ENCODE measurements around the gene ZNF581. TPM values are rescaled to one million over a fixed set of nuclear protein-coding genes. Genes with fewer than 3 reads are reported as not detected.

The ZNF581 gene
- total and polyA plus RNA-seq, 7 donors = 10.2 to 18.6 (median 14.5) TPM

- 67 to 81% (median 71%) methylated on average over 22 of the region's 22 CpGs for WGBS, 3 donors
- ATAC-seq (no peak), DNase-seq (no peak)
- Histone ChIP-seq H3K27ac (peak overlapping the region; percentile 96), H3K27me3 (ENCODE audit: insufficient read depth in 3 of 3, low read length in 2 of 3) (no peaks in the 10 kb centered on the region), H3K4me3 (no peak overlapping the region), H3K9me3 (no peaks in the 10 kb centered on the region), H3K4me1 (peaks cover 32% of the 10 kb centered on the region), H3K36me3 (ENCODE audit: insufficient read depth in 1 of 2, low read depth in 1 of 2) (peaks cover 0 to 7% of the 10 kb centered on the region in 2 donors)
- TF ChIP-seq, protein P1, sequence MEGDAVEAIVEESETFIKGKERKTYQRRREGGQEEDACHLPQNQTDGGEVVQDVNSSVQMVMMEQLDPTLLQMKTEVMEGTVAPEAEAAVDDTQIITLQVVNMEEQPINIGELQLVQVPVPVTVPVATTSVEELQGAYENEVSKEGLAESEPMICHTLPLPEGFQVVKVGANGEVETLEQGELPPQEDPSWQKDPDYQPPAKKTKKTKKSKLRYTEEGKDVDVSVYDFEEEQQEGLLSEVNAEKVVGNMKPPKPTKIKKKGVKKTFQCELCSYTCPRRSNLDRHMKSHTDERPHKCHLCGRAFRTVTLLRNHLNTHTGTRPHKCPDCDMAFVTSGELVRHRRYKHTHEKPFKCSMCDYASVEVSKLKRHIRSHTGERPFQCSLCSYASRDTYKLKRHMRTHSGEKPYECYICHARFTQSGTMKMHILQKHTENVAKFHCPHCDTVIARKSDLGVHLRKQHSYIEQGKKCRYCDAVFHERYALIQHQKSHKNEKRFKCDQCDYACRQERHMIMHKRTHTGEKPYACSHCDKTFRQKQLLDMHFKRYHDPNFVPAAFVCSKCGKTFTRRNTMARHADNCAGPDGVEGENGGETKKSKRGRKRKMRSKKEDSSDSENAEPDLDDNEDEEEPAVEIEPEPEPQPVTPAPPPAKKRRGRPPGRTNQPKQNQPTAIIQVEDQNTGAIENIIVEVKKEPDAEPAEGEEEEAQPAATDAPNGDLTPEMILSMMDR (IDR thresholded peaks at IDR 0.05) = no peak
- intact Hi-C loops (cut with DNase I) = no loop called here
Measured at GRCh38 chr19:55603581-55604292, 39.7 kb upstream of the ZNF581 start.

DNA sequence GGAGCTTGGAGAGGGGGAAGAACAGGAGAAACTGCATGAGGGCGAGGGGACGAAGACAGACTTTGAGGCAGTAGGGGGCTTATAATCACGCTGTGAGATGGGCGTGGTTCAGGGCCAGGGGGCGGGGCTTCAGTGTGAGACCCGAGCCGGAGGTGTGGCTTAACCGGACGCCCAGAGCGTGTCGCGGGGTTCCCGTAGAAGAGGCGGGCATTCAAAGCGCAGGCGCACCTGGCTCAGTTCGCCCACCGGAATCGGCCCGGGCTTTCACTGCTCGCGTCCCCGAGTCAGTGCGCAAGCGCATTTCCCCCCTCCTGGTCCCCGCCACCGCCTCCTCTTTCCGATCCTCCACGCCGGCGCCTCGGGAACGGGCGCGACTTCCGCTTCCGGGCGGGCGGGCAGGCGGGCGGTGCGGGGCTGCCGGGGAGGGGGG is 38.2 kb upstream of the ZNF581 start:
- Histone ChIP-seq H3K27me3 (ENCODE audit: insufficient read depth in 3 of 3, low read length in 2 of 3) (no peaks in the 10 kb centered on the region), H3K9me3 (no peaks in the 10 kb centered on the region), H3K4me3 (peak overlapping the region; percentile 81), H3K4me1 (peaks cover 39% of the 10 kb centered on the region), H3K36me3 (ENCODE audit: insufficient read depth in 1 of 2, low read depth in 1 of 2) (peaks cover 3 to 22% of the 10 kb centered on the region in 2 donors), H3K27ac (peak overlapping the region; percentile 96)
- intact Hi-C loops (cut with DNase I) = loop anchor here in 1 of 2 donors (5.0 kb wide), 1 partner anchor 93 kb away; no protein-coding TSS in a partner anchor
- 0 to 1% (median 1%) methylated on average over 27 to 41 of the region's 43 CpGs for WGBS, 3 donors
- DNase-seq (peak; percentile 98 to 99), ATAC-seq (peak; percentile 82 to 86 (median 85))
- TF ChIP-seq, protein P1 (IDR thresholded peaks at IDR 0.05) = no peak

GRCh38 chr19:55605637-55606470 is 37.6 kb upstream of the ZNF581 start, which contains the start of gene ZNF865:
TSS of gene ZNF865 (plus strand) at chr19:55605647. CDS start at chr19:55613619, 7,972 bp downstream.
- no peaks in the 10 kb centered on the region for H3K27me3 ChIP-seq (ENCODE audit: insufficient read depth in 3 of 3, low read length in 2 of 3)
- H3K4me1 ChIP-seq = peaks cover 36% of the 10 kb centered on the region
- H3K27ac ChIP-seq = peak within 1 kb of the TSS; percentile 96
- H3K4me3 ChIP-seq = peak within 1 kb of the TSS; percentile 81
- TF ChIP-seq, protein P1 (IDR thresholded peaks at IDR 0.05) = peak; percentile 59
- WGBS, 3 donors = 0 to 1% (median 0%) methylated on average over 26 to 44 of the region's 44 CpGs
- H3K9me3 ChIP-seq = no peaks in the 10 kb centered on the region
- peaks cover 3 to 24% of the 10 kb centered on the region in 2 donors for H3K36me3 ChIP-seq (ENCODE audit: insufficient read depth in 1 of 2, low read depth in 1 of 2)
- intact Hi-C loops (cut with DNase I) = loop anchor here (1.0 to 5.0 kb wide), 2 partner anchors 89 to 94 kb away; no protein-coding TSS in a partner anchor
- peak; percentile 70 to 82 for DNase-seq
- ATAC-seq = peak; percentile 36 to 62 (median 60)

- Histone ChIP-seq H3K4me1 (peaks cover 37% of the 10 kb centered on the region), H3K27ac (peak overlapping the region; percentile 96), H3K9me3 (no peaks in the 10 kb centered on the region), H3K27me3 (ENCODE audit: insufficient read depth in 3 of 3, low read length in 2 of 3) (no peaks in the 10 kb centered on the region), H3K4me3 (peak overlapping the region; percentile 81), H3K36me3 (ENCODE audit: insufficient read depth in 1 of 2, low read depth in 1 of 2) (peaks cover 3 to 24% of the 10 kb centered on the region in 2 donors)
- DNase-seq (no peak), ATAC-seq (no peak)
- TF ChIP-seq, protein P1 (IDR thresholded peaks at IDR 0.05) = no peak
- intact Hi-C loops (cut with DNase I) = loop anchor here (1.0 to 5.0 kb wide), 2 partner anchors 89 to 94 kb away; no protein-coding TSS in a partner anchor
- 18 to 27% (median 18%) methylated on average over 12 of the region's 12 CpGs for WGBS, 3 donors
Measured at GRCh38 chr19:55606471-55606787, 37.0 kb upstream of the ZNF581 start.
